ENCODE measurements around the gene TSPYL2.

Gene TSPYL2

GRCh38 chrX:53081925-53082772 is at the start of gene TSPYL2:
Gene TSPYL2, plus strand, starts transcription at chrX:53082367. Its CDS starts 132 bp downstream, at chrX:53082499.
- H3K4me3 ChIP-seq (ENCODE audit: low read length) = no peak within 1 kb of the TSS
- no peaks in the 10 kb centered on the region for H3K4me1 ChIP-seq (ENCODE audit: control insufficient read depth, insufficient read depth, low read length)
- H3K27me3 ChIP-seq (ENCODE audit: control insufficient read depth, insufficient read depth, low read length) = no peaks in the 10 kb centered on the region
- H3K9ac ChIP-seq (ENCODE audit: low read length) = peak within 1 kb of the TSS; percentile 59
- H3K9me3 ChIP-seq (ENCODE audit: control insufficient read depth, low read length) = no peaks in the 10 kb centered on the region
- H3K36me3 ChIP-seq (ENCODE audit: control insufficient read depth, insufficient read depth, low read length) = no peaks in the 10 kb centered on the region

- Histone ChIP-seq H3K9me3 (ENCODE audit: control insufficient read depth, low read length) (no peaks in the 10 kb centered on the region), H3K4me3 (ENCODE audit: low read length) (no peak overlapping the region), H3K27me3 (ENCODE audit: control insufficient read depth, insufficient read depth, low read length) (no peaks in the 10 kb centered on the region), H3K36me3 (ENCODE audit: control insufficient read depth, insufficient read depth, low read length) (no peaks in the 10 kb centered on the region), H3K9ac (ENCODE audit: low read length) (no peak overlapping the region), H3K4me1 (ENCODE audit: control insufficient read depth, insufficient read depth, low read length) (no peaks in the 10 kb centered on the region)
Measured at GRCh38 chrX:53036149-53036548, 46.0 kb upstream of the TSPYL2 start.

GRCh38 chrX:53039236-53039635 is 42.9 kb upstream of the TSPYL2 start:
- Histone ChIP-seq H3K9ac (ENCODE audit: low read length) (no peak overlapping the region), H3K36me3 (ENCODE audit: control insufficient read depth, insufficient read depth, low read length) (no peaks in the 10 kb centered on the region), H3K27me3 (ENCODE audit: control insufficient read depth, insufficient read depth, low read length) (no peaks in the 10 kb centered on the region), H3K9me3 (ENCODE audit: control insufficient read depth, low read length) (no peaks in the 10 kb centered on the region), H3K4me1 (ENCODE audit: control insufficient read depth, insufficient read depth, low read length) (no peaks in the 10 kb centered on the region), H3K4me3 (ENCODE audit: low read length) (no peak overlapping the region)

- Histone ChIP-seq H3K9ac (ENCODE audit: low read length) (no peak overlapping the region), H3K4me3 (ENCODE audit: low read length) (no peak overlapping the region), H3K36me3 (ENCODE audit: control insufficient read depth, insufficient read depth, low read length) (no peaks in the 10 kb centered on the region), H3K27me3 (ENCODE audit: control insufficient read depth, insufficient read depth, low read length) (no peaks in the 10 kb centered on the region), H3K4me1 (ENCODE audit: control insufficient read depth, insufficient read depth, low read length) (no peaks in the 10 kb centered on the region), H3K9me3 (ENCODE audit: control insufficient read depth, low read length) (no peaks in the 10 kb centered on the region)
Measured at GRCh38 chrX:53044995-53045394, 37.2 kb upstream of the TSPYL2 start.

GRCh38 chrX:53047228-53047627 is 34.9 kb upstream of the TSPYL2 start:
- no peaks in the 10 kb centered on the region for H3K9me3 ChIP-seq (ENCODE audit: control insufficient read depth, low read length)
- no peaks in the 10 kb centered on the region for H3K4me1 ChIP-seq (ENCODE audit: control insufficient read depth, insufficient read depth, low read length)
- H3K27me3 ChIP-seq (ENCODE audit: control insufficient read depth, insufficient read depth, low read length) = no peaks in the 10 kb centered on the region
- H3K36me3 ChIP-seq (ENCODE audit: control insufficient read depth, insufficient read depth, low read length) = no peaks in the 10 kb centered on the region
- no peak overlapping the region for H3K9ac ChIP-seq (ENCODE audit: low read length)
- H3K4me3 ChIP-seq (ENCODE audit: low read length) = no peak overlapping the region

- Histone ChIP-seq H3K36me3 (ENCODE audit: control insufficient read depth, insufficient read depth, low read length) (no peaks in the 10 kb centered on the region), H3K4me1 (ENCODE audit: control insufficient read depth, insufficient read depth, low read length) (no peaks in the 10 kb centered on the region), H3K9me3 (ENCODE audit: control insufficient read depth, low read length) (no peaks in the 10 kb centered on the region), H3K4me3 (ENCODE audit: low read length) (no peak within 1 kb of the TSS), H3K27me3 (ENCODE audit: control insufficient read depth, insufficient read depth, low read length) (no peaks in the 10 kb centered on the region), H3K9ac (ENCODE audit: low read length) (no peak within 1 kb of the TSS)
Measured at GRCh38 chrX:53048169-53049126, 33.7 kb upstream of the TSPYL2 start, which contains the start of gene GPR173. Gene GPR173, plus strand, starts transcription at chrX:53048789. Its CDS starts 27,833 bp downstream, at chrX:53076622.

- Histone ChIP-seq H3K9me3 (ENCODE audit: control insufficient read depth, low read length) (no peaks in the 10 kb centered on the region), H3K36me3 (ENCODE audit: control insufficient read depth, insufficient read depth, low read length) (no peaks in the 10 kb centered on the region), H3K27me3 (ENCODE audit: control insufficient read depth, insufficient read depth, low read length) (no peaks in the 10 kb centered on the region), H3K9ac (ENCODE audit: low read length) (no peak overlapping the region), H3K4me3 (ENCODE audit: low read length) (no peak overlapping the region), H3K4me1 (ENCODE audit: control insufficient read depth, insufficient read depth, low read length) (no peaks in the 10 kb centered on the region)
Measured at GRCh38 chrX:53049127-53049517, 33.0 kb upstream of the TSPYL2 start.

GRCh38 chrX:53050841-53051240 is 31.3 kb upstream of the TSPYL2 start:
- Histone ChIP-seq H3K36me3 (ENCODE audit: control insufficient read depth, insufficient read depth, low read length) (no peaks in the 10 kb centered on the region), H3K9me3 (ENCODE audit: control insufficient read depth, low read length) (no peaks in the 10 kb centered on the region), H3K4me1 (ENCODE audit: control insufficient read depth, insufficient read depth, low read length) (no peaks in the 10 kb centered on the region), H3K9ac (ENCODE audit: low read length) (no peak overlapping the region), H3K27me3 (ENCODE audit: control insufficient read depth, insufficient read depth, low read length) (no peaks in the 10 kb centered on the region), H3K4me3 (ENCODE audit: low read length) (no peak overlapping the region)

- Histone ChIP-seq H3K27me3 (ENCODE audit: control insufficient read depth, insufficient read depth, low read length) (no peaks in the 10 kb centered on the region), H3K9me3 (ENCODE audit: control insufficient read depth, low read length) (no peaks in the 10 kb centered on the region), H3K9ac (ENCODE audit: low read length) (no peak overlapping the region), H3K4me1 (ENCODE audit: control insufficient read depth, insufficient read depth, low read length) (no peaks in the 10 kb centered on the region), H3K36me3 (ENCODE audit: control insufficient read depth, insufficient read depth, low read length) (no peaks in the 10 kb centered on the region), H3K4me3 (ENCODE audit: low read length) (no peak overlapping the region)
Measured at GRCh38 chrX:53055244-53055849, 26.8 kb upstream of the TSPYL2 start.

GRCh38 chrX:53056292-53056691 is 25.9 kb upstream of the TSPYL2 start:
- Histone ChIP-seq H3K9me3 (ENCODE audit: control insufficient read depth, low read length) (no peaks in the 10 kb centered on the region), H3K4me3 (ENCODE audit: low read length) (no peak overlapping the region), H3K4me1 (ENCODE audit: control insufficient read depth, insufficient read depth, low read length) (no peaks in the 10 kb centered on the region), H3K27me3 (ENCODE audit: control insufficient read depth, insufficient read depth, low read length) (no peaks in the 10 kb centered on the region), H3K9ac (ENCODE audit: low read length) (no peak overlapping the region), H3K36me3 (ENCODE audit: control insufficient read depth, insufficient read depth, low read length) (no peaks in the 10 kb centered on the region)

GRCh38 chrX:53065104-53065503 is 17.1 kb upstream of the TSPYL2 start:
- H3K9me3 ChIP-seq (ENCODE audit: control insufficient read depth, low read length) = no peaks in the 10 kb centered on the region
- H3K36me3 ChIP-seq (ENCODE audit: control insufficient read depth, insufficient read depth, low read length) = no peaks in the 10 kb centered on the region
- no peak overlapping the region for H3K9ac ChIP-seq (ENCODE audit: low read length)
- H3K27me3 ChIP-seq (ENCODE audit: control insufficient read depth, insufficient read depth, low read length) = no peaks in the 10 kb centered on the region
- no peaks in the 10 kb centered on the region for H3K4me1 ChIP-seq (ENCODE audit: control insufficient read depth, insufficient read depth, low read length)
- H3K4me3 ChIP-seq (ENCODE audit: low read length) = no peak overlapping the region
